Measurements from ENCODE around the gene CATSPERD.
A peak's percentile ranks its signal among the peaks of the same experiment; 100 is the strongest.

Gene CATSPERD

GRCh38 chr19:5719961-5720790 is at the start of gene CATSPERD, which contains the start of gene LONP1:
CATSPERD (plus strand) TSS chr19:5720637; CDS start chr19:5720738, 101 bp downstream.
LONP1 (minus strand) TSS chr19:5720146; CDS start chr19:5720132, 14 bp downstream.
- peak; percentile 89 to 100 (median 98) for DNase-seq

- no peak for DNase-seq
Observed at GRCh38 chr19:5671600-5671999, 48.8 kb upstream of the CATSPERD start.

- DNase-seq = no peak
Observed at GRCh38 chr19:5672708-5673459, 47.6 kb upstream of the CATSPERD start.

- no peak for DNase-seq
Observed at GRCh38 chr19:5673752-5674151, 46.7 kb upstream of the CATSPERD start.

GRCh38 chr19:5674714-5675113 is 45.7 kb upstream of the CATSPERD start:
- no peak for DNase-seq

GRCh38 chr19:5676105-5676771 is 44.2 kb upstream of the CATSPERD start:
- DNase-seq = no peak

- DNase-seq = no peak
Observed at GRCh38 chr19:5676772-5677105, 43.7 kb upstream of the CATSPERD start.

- no peak for DNase-seq
Observed at GRCh38 chr19:5677136-5677535, 43.3 kb upstream of the CATSPERD start.

GRCh38 chr19:5677580-5677979 is 42.9 kb upstream of the CATSPERD start:
- DNase-seq = no peak

- no peak for DNase-seq
Observed at GRCh38 chr19:5678071-5678718, 42.2 kb upstream of the CATSPERD start.

- DNase-seq = peak in 1 of 51 donors; percentile 24
Observed at GRCh38 chr19:5679289-5680083, 41.0 kb upstream of the CATSPERD start.

- peak in 18 of 51 donors; percentile 19 to 84 (median 61) for DNase-seq
Observed at GRCh38 chr19:5680084-5680436, 40.4 kb upstream of the CATSPERD start.

GRCh38 chr19:5680437-5681368 is 39.7 kb upstream of the CATSPERD start, which contains the start of the genes HSD11B1L and MICOS13:
HSD11B1L (plus strand) TSS chr19:5681027; CDS start chr19:5684833, 3,806 bp downstream.
MICOS13 (minus strand) TSS chr19:5680516; CDS start chr19:5680486, 30 bp downstream.
- peak; percentile 96 to 100 (median 99) for DNase-seq

GRCh38 chr19:5681391-5682106 is 38.9 kb upstream of the CATSPERD start:
- DNase-seq = no peak

- no peak for DNase-seq
Observed at GRCh38 chr19:5682107-5682482, 38.3 kb upstream of the CATSPERD start.

GRCh38 chr19:5683177-5683886 is 37.1 kb upstream of the CATSPERD start:
- no peak for DNase-seq

- no peak for DNase-seq
Observed at GRCh38 chr19:5684694-5685430, 35.6 kb upstream of the CATSPERD start.

Data from hypothalamus (tissue), 51 donors.